ENCODE measurements around the gene GPD1.

Gene GPD1

DNA sequence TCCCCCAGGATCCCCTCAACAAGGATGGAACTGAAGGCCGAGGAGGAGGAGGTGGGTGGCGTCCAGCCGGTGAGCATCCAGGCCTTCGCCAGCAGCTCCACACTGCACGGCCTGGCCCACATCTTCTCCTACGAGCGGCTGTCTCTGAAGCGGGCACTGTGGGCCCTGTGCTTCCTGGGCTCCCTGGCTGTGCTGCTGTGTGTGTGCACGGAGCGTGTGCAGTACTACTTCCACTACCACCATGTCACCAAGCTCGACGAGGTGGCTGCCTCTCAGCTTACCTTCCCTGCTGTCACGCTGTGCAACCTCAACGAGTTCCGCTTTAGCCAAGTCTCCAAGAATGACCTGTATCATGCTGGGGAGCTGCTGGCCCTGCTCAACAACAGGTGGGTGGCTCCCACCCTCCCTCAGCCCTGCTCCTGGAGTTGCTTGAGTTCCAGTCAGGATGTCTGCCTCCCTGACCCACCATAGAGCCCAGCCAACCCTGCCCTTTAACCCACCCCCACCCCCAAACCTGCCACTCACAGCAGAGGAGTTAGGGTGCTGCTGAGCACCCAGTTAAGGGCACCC lies 45.0 kb upstream of the GPD1 start:
- no peak for DNase-seq (ENCODE audit: low read depth, low spot score)
- H3K4me3 ChIP-seq (ENCODE audit: low read depth, low read length), result no peak overlapping the region
- in situ Hi-C loops (cut with HindIII; ENCODE audit: low sequenced_read_pairs), result no loop called here
- TF ChIP-seq, protein P1, sequence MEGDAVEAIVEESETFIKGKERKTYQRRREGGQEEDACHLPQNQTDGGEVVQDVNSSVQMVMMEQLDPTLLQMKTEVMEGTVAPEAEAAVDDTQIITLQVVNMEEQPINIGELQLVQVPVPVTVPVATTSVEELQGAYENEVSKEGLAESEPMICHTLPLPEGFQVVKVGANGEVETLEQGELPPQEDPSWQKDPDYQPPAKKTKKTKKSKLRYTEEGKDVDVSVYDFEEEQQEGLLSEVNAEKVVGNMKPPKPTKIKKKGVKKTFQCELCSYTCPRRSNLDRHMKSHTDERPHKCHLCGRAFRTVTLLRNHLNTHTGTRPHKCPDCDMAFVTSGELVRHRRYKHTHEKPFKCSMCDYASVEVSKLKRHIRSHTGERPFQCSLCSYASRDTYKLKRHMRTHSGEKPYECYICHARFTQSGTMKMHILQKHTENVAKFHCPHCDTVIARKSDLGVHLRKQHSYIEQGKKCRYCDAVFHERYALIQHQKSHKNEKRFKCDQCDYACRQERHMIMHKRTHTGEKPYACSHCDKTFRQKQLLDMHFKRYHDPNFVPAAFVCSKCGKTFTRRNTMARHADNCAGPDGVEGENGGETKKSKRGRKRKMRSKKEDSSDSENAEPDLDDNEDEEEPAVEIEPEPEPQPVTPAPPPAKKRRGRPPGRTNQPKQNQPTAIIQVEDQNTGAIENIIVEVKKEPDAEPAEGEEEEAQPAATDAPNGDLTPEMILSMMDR (IDR thresholded peaks at IDR 0.05; ENCODE audit: low read depth, low read length), result no peak

DNA sequence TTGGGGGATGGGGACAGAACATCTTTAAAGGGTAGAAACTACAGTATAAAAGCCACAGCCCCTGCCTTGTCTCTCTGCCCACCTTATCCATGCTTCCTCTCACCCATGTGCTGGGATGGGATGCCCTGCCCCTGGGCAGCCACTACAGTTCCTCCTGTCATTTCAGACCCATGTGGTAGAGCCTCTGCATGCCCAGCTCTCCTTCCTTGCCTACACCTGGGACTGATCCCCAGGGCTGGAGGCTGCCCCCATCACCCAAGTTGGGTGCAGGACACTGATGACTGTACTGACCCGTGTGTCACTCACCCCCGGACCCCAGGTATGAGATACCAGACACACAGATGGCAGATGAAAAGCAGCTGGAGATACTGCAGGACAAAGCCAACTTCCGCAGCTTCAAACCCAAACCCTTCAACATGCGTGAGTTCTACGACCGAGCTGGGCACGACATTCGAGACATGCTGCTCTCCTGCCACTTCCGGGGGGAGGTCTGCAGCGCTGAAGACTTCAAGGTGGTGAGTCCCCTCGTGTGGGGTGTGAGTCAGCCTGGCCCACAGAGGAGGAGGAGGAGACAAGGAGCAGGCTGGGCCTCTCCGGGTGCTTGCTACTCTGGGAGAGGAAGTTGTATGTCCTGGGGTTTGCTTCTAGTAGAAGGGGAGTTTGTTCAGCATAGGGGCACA lies 44.2 kb upstream of the GPD1 start:
- in situ Hi-C loops (cut with HindIII; ENCODE audit: low sequenced_read_pairs), result no loop called here
- TF ChIP-seq, protein P1 (IDR thresholded peaks at IDR 0.05; ENCODE audit: low read depth, low read length), result no peak
- DNase-seq (ENCODE audit: low read depth, low spot score), result no peak
- H3K4me3 ChIP-seq (ENCODE audit: low read depth, low read length), result no peak overlapping the region

DNA sequence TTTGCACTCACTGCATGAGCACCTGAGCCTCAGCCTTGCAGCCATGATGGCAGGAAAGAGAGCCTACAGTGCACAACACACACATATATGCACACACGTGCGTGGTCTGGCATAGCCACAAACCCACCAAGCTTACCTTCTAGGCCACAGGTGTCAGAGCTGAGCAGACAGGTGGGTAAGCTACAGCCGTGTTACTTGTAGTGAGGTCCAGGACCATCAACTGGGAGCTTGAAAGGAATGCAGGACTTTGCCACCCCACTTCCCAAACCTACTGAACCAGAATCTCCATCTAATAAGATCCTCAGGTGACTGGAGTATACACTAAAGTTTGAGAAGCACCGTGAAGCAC lies 43.7 kb upstream of the GPD1 start:
- in situ Hi-C loops (cut with HindIII; ENCODE audit: low sequenced_read_pairs), result no loop called here
- no peak overlapping the region for H3K4me3 ChIP-seq (ENCODE audit: low read depth, low read length)
- DNase-seq (ENCODE audit: low read depth, low spot score), result no peak
- TF ChIP-seq, protein P1 (IDR thresholded peaks at IDR 0.05; ENCODE audit: low read depth, low read length), result no peak

DNA sequence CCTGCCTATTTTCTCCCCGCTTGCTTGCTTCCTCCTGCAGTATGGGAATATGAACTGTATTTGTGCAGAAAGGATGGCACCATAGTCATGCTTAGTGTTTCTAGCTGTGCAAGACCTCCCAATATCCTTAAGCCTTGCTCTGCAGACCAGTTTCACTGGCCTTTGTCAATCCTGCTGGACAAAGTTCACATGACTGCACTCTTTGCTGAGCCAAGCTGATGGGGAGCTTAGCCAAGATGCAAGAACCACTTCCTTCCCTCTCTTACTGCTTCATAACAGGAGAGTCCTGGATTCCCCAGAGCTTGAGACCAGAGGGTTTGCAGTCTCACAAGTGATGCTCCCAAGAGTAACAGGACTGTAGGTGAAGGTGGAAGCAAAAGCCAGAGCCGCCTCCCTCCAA lies 42.6 kb upstream of the GPD1 start:
- in situ Hi-C loops (cut with HindIII; ENCODE audit: low sequenced_read_pairs), result no loop called here
- TF ChIP-seq, protein P1 (IDR thresholded peaks at IDR 0.05; ENCODE audit: low read depth, low read length), result no peak
- no peak for DNase-seq (ENCODE audit: low read depth, low spot score)
- no peak overlapping the region for H3K4me3 ChIP-seq (ENCODE audit: low read depth, low read length)

DNA sequence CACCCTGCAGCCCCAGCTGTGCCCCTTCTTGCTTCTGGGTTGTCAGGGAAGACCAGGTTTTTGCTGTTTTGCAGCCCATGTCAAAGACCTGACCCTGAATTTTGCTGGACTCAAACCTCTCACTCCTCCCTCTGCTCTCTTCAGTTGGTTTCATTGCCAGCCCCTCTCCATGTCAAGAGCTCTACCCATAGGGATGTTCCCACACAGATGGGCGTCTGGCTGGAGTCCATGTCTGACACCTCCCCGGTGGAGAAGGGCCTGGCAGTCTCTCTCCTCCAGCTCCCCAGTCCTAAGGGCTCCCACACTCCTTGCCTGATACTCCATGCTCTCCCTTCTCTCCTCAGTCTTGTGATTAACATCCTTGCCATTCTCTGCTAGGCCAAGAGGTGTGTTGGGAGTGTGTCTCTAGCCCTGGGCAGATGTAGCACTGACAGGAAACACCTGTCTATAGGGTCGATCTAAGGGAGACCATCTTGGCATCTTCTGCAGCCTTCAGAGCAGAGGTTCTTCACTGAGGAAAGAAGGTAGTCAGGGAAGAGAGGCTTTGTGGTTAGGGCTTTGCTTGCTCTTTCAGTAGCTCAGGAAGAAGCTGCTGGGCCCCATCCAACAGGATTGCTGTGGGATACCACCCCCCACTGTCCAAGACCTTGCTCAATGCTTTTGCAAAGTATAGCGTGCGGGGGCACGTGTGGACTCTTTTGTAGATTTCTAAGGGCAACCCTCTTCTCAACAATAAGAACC lies 41.7 kb upstream of the GPD1 start:
- DNase-seq (ENCODE audit: low read depth, low spot score), result peak; percentile 57
- no peak overlapping the region for H3K4me3 ChIP-seq (ENCODE audit: low read depth, low read length)
- in situ Hi-C loops (cut with HindIII; ENCODE audit: low sequenced_read_pairs), result no loop called here
- TF ChIP-seq, protein P1 (IDR thresholded peaks at IDR 0.05; ENCODE audit: low read depth, low read length), result no peak

DNA sequence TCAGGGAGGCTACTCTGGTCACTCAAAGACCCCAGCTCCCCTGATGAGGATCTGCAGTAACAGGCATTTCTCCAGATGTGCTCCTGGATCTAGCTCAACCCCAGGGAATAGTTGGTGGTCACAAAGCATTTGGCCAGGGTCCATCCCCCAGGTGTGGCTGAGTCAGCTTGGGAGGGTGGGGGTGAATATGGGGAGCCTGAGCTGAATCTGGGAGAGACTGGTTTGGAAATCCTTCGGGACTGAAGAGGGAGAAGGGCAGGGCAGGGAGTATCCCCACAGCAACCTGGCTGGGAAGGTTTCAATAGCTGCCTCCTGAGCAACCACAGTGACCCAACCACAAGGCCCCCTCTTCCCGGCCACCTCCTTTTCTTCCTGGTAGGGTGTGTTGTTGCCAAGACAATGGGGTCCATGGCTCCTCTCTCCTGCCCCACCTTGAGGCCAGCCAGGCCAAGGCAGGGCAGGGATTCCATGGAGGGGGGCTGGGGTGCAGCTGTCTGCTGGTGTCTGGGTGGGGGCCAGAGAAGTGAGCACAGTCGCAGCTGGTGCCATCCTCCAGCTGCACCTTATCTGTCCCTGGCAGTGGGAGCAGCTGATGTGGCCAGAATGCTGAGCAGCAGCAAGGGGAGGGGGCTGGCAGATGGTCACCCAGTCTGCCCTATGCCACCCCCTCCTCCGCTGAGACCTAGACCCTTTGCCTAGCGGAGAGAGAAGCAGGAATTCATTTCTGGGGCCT lies 40.9 kb upstream of the GPD1 start:
- DNase-seq (ENCODE audit: low read depth, low spot score), result peak; percentile 26
- TF ChIP-seq, protein P1 (IDR thresholded peaks at IDR 0.05; ENCODE audit: low read depth, low read length), result no peak
- H3K4me3 ChIP-seq (ENCODE audit: low read depth, low read length), result no peak overlapping the region
- in situ Hi-C loops (cut with HindIII; ENCODE audit: low sequenced_read_pairs), result no loop called here
